WERI-Rb-1 (cell line): ENCODE results near the gene PLEKHO1.

Experiments
- DNase-seq: peaks from one replicate; pipeline ENCODE4 v3.0.0-alpha.2; 2020
- H3K27ac ChIP-seq: fragments of 250-450 bp; sonication (Bioruptor Pico); 2 replicates; pipeline ENCODE4 v1.5.1; 2020; ENCODE audit warnings: mild to moderate bottlenecking, moderate library complexity
- H3K27me3 ChIP-seq: fragments of 250-450 bp; sonication (Bioruptor Pico); 2 replicates; pipeline ENCODE4 v1.5.1; 2021; ENCODE audit warnings: mild to moderate bottlenecking, low read depth, moderate library complexity; ENCODE audit not compliant: insufficient read depth, severe bottlenecking
- H3K36me3 ChIP-seq: fragments of 250-450 bp; sonication (Bioruptor Pico); 2 replicates; pipeline ENCODE4 v1.5.1; 2020; ENCODE audit warnings: mild to moderate bottlenecking, moderate library complexity
- H3K4me3 ChIP-seq: 2 replicates; pipeline ENCODE4 v1.5.1; 2011; ENCODE audit warnings: low read depth, mild to moderate bottlenecking, control low read depth, low read length
- H3K9me3 ChIP-seq: fragments of 250-450 bp; sonication (Bioruptor Pico); 2 replicates; pipeline ENCODE4 v1.5.1; 2021; ENCODE audit warnings: mild to moderate bottlenecking, moderate library complexity; ENCODE audit not compliant: severe bottlenecking
- TF ChIP-seq, protein P1 (sequence below): IDR thresholded peaks from 2 replicates; pipeline ENCODE4 v1.5.1; 2011; ENCODE audit warnings: low read depth, mild to moderate bottlenecking, control low read depth, inconsistent platforms, low read length

Gene PLEKHO1

DNA sequence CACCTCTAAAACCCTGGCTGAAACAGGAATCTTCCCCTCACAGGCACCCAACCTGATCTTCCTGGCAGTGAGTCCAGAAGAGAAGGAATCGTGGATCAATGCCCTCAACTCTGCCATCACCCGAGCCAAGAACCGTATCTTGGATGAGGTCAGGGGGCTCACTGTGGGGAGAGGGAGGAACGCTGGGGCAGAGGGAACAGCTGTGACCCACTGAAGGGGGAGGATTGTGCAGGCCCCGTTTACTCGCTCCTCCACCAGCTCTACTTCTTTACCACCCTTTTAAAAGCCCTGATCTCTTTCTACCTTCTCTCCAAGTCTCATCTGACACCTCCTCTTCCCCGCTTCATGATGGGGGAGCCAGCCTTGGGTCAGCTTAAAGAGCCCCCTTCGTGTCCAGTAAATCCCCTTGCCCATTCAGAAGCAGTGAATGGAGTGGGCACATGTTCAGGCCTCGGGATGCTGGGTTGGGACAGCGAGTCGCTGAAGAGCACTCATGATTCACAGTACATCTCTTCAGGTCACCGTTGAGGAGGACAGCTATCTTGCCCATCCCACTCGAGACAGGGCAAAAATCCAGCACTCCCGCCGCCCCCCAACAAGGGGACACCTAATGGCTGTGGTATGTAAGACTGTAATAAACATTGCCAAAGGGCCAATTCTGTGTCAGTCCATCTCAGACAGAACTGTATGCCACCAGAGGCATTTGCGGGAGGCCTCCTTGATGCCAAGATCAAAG is 7.3 kb downstream of the PLEKHO1 start:
- Histone ChIP-seq H3K27me3 (no peaks in the 10 kb centered on the region), H3K27ac (no peak overlapping the region), H3K4me3 (no peak overlapping the region), H3K36me3 (peaks cover 85% of the 10 kb centered on the region), H3K9me3 (no peaks in the 10 kb centered on the region)
- TF ChIP-seq, protein P1, sequence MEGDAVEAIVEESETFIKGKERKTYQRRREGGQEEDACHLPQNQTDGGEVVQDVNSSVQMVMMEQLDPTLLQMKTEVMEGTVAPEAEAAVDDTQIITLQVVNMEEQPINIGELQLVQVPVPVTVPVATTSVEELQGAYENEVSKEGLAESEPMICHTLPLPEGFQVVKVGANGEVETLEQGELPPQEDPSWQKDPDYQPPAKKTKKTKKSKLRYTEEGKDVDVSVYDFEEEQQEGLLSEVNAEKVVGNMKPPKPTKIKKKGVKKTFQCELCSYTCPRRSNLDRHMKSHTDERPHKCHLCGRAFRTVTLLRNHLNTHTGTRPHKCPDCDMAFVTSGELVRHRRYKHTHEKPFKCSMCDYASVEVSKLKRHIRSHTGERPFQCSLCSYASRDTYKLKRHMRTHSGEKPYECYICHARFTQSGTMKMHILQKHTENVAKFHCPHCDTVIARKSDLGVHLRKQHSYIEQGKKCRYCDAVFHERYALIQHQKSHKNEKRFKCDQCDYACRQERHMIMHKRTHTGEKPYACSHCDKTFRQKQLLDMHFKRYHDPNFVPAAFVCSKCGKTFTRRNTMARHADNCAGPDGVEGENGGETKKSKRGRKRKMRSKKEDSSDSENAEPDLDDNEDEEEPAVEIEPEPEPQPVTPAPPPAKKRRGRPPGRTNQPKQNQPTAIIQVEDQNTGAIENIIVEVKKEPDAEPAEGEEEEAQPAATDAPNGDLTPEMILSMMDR = no peak
- no peak for DNase-seq

GRCh38 chr1:150159550-150159949 is 9.8 kb downstream of the PLEKHO1 start:
- peaks cover 61% of the 10 kb centered on the region for H3K36me3 ChIP-seq
- no peaks in the 10 kb centered on the region for H3K27me3 ChIP-seq
- H3K27ac ChIP-seq = no peak overlapping the region
- TF ChIP-seq, protein P1 = no peak
- no peak overlapping the region for H3K4me3 ChIP-seq
- H3K9me3 ChIP-seq = no peaks in the 10 kb centered on the region
- DNase-seq = no peak

DNA sequence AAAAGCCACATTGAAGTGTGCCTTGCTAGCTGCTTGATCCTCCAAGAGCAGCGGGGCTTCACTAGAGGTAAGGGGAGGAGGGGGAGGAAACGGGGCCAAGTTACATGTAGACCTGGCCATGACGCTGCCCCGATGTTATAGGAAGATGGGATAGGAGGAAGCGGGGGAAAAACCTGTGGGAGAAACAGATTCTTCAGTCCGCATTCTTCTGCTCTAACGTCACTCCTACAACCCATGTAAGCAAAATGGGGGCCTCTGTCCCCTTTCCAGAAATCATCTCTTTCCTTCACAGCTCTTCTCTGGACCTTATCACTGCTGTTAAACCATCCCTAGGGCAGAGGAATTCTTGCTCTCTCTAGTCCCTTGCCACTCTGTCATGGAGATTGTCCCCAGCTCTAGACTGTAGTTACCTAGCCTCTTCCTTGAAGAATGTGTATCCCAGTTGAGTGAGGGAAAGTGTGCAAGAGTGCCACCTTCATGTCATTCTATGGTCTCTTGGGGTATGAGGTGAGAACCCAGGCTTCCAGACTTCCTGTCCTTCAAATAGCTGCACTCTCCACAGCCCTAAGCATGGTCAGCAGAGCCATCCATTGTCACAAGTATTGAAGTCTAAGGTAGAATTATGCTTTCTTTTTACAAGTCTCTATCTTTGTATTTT is 11.4 kb downstream of the PLEKHO1 start:
- TF ChIP-seq, protein P1 = no peak
- Histone ChIP-seq H3K36me3 (peaks cover 46% of the 10 kb centered on the region), H3K27me3 (no peaks in the 10 kb centered on the region), H3K4me3 (no peak overlapping the region), H3K9me3 (no peaks in the 10 kb centered on the region), H3K27ac (no peak overlapping the region)
- no peak for DNase-seq

GRCh38 chr1:150161747-150162581 is 12.2 kb downstream of the PLEKHO1 start:
- Histone ChIP-seq H3K27me3 (no peaks in the 10 kb centered on the region), H3K27ac (no peak overlapping the region), H3K4me3 (no peak overlapping the region), H3K36me3 (peaks cover 37% of the 10 kb centered on the region), H3K9me3 (no peaks in the 10 kb centered on the region)
- TF ChIP-seq, protein P1 = peak; percentile 37; the same call in 1 of the 2 replicates
- no peak for DNase-seq

DNA sequence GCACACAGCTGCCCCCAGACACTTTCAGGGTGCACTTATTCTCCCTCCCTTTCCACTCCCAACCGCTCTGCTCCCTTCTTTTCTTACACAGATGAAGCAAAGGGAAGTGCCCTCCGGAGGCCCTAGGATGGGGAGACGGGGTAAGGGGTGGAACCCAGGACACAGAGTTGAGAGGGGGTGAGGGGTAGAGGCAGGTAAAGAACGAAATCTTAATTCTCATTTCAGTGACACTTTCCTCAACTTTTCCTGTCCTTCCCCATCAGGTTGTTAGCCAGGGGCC is 12.8 kb downstream of the PLEKHO1 start:
- no peak overlapping the region for H3K4me3 ChIP-seq
- TF ChIP-seq, protein P1 = no peak
- no peak for DNase-seq
- no peaks in the 10 kb centered on the region for H3K27me3 ChIP-seq
- peaks cover 31% of the 10 kb centered on the region for H3K36me3 ChIP-seq
- no peaks in the 10 kb centered on the region for H3K9me3 ChIP-seq
- H3K27ac ChIP-seq = no peak overlapping the region
